ENCODE results near the gene GRB10.
A peak's percentile ranks its signal among the peaks of the same experiment; 100 is the strongest.

The GRB10 gene

GRCh38 chr7:50714857-50715256 lies 67.8 kb downstream of the GRB10 start:
- Mint-ChIP-seq H3K36me3 (ENCODE audit: insufficient read depth) (peaks cover 2% of the 10 kb centered on the region), H3K27ac (ENCODE audit: low read depth) (no peak overlapping the region), H3K9me3 (no peaks in the 10 kb centered on the region), H3K4me1 (peaks cover 31% of the 10 kb centered on the region), H3K27me3 (no peaks in the 10 kb centered on the region), H3K4me3 (no peak overlapping the region)
- ATAC-seq (replicated peaks; ENCODE audit: extremely low read depth, poor library complexity, severe bottlenecking) (no peak), DNase-seq (ENCODE audit: low spot score in 2 of 2) (no peak)

- Mint-ChIP-seq H3K4me1 (peaks cover 31% of the 10 kb centered on the region), H3K27ac (ENCODE audit: low read depth) (peak overlapping the region; percentile 39), H3K27me3 (no peaks in the 10 kb centered on the region), H3K4me3 (no peak overlapping the region), H3K9me3 (no peaks in the 10 kb centered on the region), H3K36me3 (ENCODE audit: insufficient read depth) (peaks cover 2% of the 10 kb centered on the region)
- DNase-seq (ENCODE audit: low spot score in 2 of 2) (no peak), ATAC-seq (replicated peaks; ENCODE audit: extremely low read depth, poor library complexity, severe bottlenecking) (no peak)
Observed at GRCh38 chr7:50713123-50713965, 69.4 kb downstream of the GRB10 start.

DNA sequence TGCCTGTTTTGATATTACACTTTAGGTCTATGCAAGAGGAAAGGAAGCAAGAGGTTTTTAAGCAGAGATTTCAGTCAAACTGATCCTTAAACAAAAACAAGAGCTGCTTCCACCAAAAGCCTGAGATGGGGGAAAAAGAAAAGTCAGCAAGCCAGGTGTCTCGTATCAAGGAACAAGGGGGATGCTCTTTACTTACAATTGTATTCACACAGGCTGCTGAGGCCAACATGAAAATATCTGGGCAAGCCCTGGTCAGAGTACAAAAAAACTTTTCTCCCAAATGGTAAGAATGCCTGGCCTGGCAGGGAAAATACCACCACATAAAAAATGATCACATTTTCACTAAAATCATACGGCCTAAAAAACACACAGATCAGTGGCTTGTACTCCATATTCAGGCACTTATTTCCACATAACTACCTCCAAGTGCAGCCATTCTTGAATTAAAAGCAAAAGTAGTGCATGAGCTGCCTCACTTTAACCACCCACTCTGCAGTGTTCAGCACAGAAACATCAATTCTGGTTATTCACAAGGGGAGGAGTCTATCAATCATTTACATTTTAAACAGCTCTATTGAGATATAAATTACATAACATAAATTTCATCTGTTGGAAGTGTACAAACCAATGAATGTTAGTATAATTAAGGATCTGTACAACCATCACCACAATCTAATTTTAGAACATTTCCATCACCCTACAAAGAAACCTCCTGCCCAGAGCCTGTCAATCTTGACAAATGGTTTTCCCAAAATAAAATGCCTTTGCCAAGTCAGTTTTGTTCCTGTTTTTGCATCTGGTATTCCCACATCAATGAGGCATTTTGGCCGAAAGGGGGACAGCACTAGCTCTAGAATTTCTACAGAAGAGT lies 70.2 kb downstream of the GRB10 start:
- H3K4me1 Mint-ChIP-seq = peaks cover 31% of the 10 kb centered on the region
- peaks cover 2% of the 10 kb centered on the region for H3K36me3 Mint-ChIP-seq (ENCODE audit: insufficient read depth)
- DNase-seq (ENCODE audit: low spot score in 2 of 2) = no peak
- H3K27me3 Mint-ChIP-seq = peaks cover 4% of the 10 kb centered on the region
- peak overlapping the region; percentile 39 for H3K27ac Mint-ChIP-seq (ENCODE audit: low read depth)
- ATAC-seq (replicated peaks; ENCODE audit: extremely low read depth, poor library complexity, severe bottlenecking) = no peak
- no peak overlapping the region for H3K4me3 Mint-ChIP-seq
- H3K9me3 Mint-ChIP-seq = no peaks in the 10 kb centered on the region

DNA sequence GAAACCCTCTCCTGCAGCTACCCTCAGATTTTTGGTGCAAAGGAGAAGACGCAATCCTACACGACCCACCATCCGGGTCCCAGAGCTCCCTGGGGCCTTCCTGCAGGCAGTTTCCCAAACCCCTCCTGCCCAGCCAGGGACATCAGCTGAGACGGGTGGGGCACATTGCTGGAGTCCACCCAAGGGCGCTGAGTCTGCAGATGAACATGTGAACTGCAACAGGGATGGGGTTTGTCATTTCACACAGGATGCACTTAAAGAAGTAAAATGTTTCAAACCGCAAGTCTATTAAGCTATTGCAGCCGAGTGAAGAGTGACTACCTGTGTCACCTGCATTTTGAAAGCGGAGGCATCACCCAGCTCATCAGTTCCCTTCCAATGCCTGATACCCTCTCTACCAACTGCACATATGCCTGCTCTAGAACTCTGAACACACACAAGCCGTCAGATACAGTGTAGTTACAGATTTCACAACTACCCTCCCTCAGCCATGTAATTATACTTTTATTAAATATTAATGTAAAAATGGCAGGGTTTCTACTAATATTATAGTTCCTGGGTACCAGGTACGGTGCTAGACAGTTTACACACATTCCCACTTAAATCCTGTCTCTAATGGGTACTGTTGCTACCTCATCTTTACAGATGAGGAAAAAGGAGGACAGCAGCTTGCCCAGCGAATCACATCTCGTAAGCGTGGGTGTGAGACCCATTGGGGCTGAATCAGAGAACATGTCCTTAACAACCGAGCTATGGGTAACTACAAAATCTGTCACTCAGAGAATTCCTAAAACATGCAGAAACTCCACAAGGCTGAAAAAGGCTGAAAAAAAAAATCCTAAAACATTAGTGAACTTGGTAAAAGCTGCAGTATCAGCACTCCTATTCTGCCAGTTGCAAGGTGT lies 71.2 kb downstream of the GRB10 start:
- DNase-seq (ENCODE audit: low spot score in 2 of 2) = no peak
- H3K27ac Mint-ChIP-seq (ENCODE audit: low read depth) = no peak overlapping the region
- H3K27me3 Mint-ChIP-seq = peaks cover 11% of the 10 kb centered on the region
- H3K4me3 Mint-ChIP-seq = peak overlapping the region; percentile 38
- H3K9me3 Mint-ChIP-seq = no peaks in the 10 kb centered on the region
- peaks cover 31% of the 10 kb centered on the region for H3K4me1 Mint-ChIP-seq
- peak; percentile 76 for ATAC-seq (replicated peaks; ENCODE audit: extremely low read depth, poor library complexity, severe bottlenecking)
- H3K36me3 Mint-ChIP-seq (ENCODE audit: insufficient read depth) = peaks cover 2% of the 10 kb centered on the region

DNA sequence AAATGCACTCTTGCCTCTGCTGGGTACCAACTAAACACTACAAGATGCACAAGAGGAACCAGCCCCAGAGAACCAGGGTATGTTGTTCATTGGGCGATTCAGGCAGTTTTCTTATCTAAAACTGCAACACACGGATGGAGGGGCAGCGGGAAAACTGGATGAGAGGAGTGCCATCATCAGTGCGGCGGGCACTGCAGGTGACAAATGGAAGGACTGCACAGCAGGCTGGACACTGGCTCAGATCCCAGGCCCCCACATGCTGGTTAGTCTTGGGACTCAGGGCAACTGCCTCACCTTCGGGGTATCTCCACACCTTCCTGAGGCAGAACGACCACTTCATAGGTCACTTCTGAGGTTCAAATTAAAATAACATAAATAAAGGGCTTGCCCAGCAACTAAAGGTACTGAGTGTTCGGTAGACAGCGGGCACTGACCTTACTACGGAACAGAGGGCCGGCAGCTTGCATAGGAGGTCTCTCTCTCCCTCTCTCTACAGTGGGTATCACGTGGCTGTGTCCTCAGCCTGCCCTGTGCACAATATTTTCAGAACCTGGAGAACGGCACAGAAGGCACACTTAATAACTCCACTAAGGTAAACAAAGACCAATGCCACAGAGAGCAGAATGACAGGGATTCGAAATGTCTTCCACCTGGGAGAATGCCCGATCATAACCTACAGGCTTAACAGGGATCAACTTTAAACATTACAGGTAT lies 72.1 kb downstream of the GRB10 start:
- Mint-ChIP-seq H3K27ac (ENCODE audit: low read depth) (no peak overlapping the region), H3K4me3 (no peak overlapping the region), H3K27me3 (peaks cover 13% of the 10 kb centered on the region), H3K9me3 (no peaks in the 10 kb centered on the region), H3K4me1 (peaks cover 31% of the 10 kb centered on the region), H3K36me3 (ENCODE audit: insufficient read depth) (peaks cover 2% of the 10 kb centered on the region)
- ATAC-seq (replicated peaks; ENCODE audit: extremely low read depth, poor library complexity, severe bottlenecking) (no peak), DNase-seq (ENCODE audit: low spot score in 2 of 2) (no peak)

GRCh38 chr7:50709151-50709550 lies 73.5 kb downstream of the GRB10 start:
- Mint-ChIP-seq H3K27ac (ENCODE audit: low read depth) (no peak overlapping the region), H3K4me1 (peaks cover 31% of the 10 kb centered on the region), H3K4me3 (no peak overlapping the region), H3K36me3 (ENCODE audit: insufficient read depth) (peaks cover 2% of the 10 kb centered on the region), H3K27me3 (peaks cover 28% of the 10 kb centered on the region), H3K9me3 (no peaks in the 10 kb centered on the region)
- no peak for ATAC-seq (replicated peaks; ENCODE audit: extremely low read depth, poor library complexity, severe bottlenecking)
- no peak for DNase-seq (ENCODE audit: low spot score in 2 of 2)

GRCh38 chr7:50707236-50708006 lies 75.3 kb downstream of the GRB10 start:
- H3K27ac Mint-ChIP-seq (ENCODE audit: low read depth) = no peak overlapping the region
- ATAC-seq (replicated peaks; ENCODE audit: extremely low read depth, poor library complexity, severe bottlenecking) = no peak
- H3K36me3 Mint-ChIP-seq (ENCODE audit: insufficient read depth) = peaks cover 2% of the 10 kb centered on the region
- peaks cover 41% of the 10 kb centered on the region for H3K27me3 Mint-ChIP-seq
- H3K9me3 Mint-ChIP-seq = no peaks in the 10 kb centered on the region
- H3K4me3 Mint-ChIP-seq = no peak overlapping the region
- DNase-seq (ENCODE audit: low spot score in 2 of 2) = no peak
- H3K4me1 Mint-ChIP-seq = peaks cover 15% of the 10 kb centered on the region

GRCh38 chr7:50706469-50706937 lies 76.2 kb downstream of the GRB10 start:
- Mint-ChIP-seq H3K9me3 (no peaks in the 10 kb centered on the region), H3K27ac (ENCODE audit: low read depth) (no peak overlapping the region), H3K4me1 (peaks cover 7% of the 10 kb centered on the region), H3K36me3 (ENCODE audit: insufficient read depth) (peaks cover 2% of the 10 kb centered on the region), H3K27me3 (peaks cover 46% of the 10 kb centered on the region), H3K4me3 (no peak overlapping the region)
- DNase-seq (ENCODE audit: low spot score in 2 of 2) = no peak
- no peak for ATAC-seq (replicated peaks; ENCODE audit: extremely low read depth, poor library complexity, severe bottlenecking)

- ATAC-seq (replicated peaks; ENCODE audit: extremely low read depth, poor library complexity, severe bottlenecking) (no peak), DNase-seq (ENCODE audit: low spot score in 2 of 2) (no peak)
- H3K27me3 Mint-ChIP-seq = peaks cover 50% of the 10 kb centered on the region
- no peaks in the 10 kb centered on the region for H3K4me1 Mint-ChIP-seq
- H3K27ac Mint-ChIP-seq (ENCODE audit: low read depth) = no peak overlapping the region
- H3K4me3 Mint-ChIP-seq = no peak overlapping the region
- no peaks in the 10 kb centered on the region for H3K36me3 Mint-ChIP-seq (ENCODE audit: insufficient read depth)
- no peaks in the 10 kb centered on the region for H3K9me3 Mint-ChIP-seq
Observed at GRCh38 chr7:50704844-50705243, 77.9 kb downstream of the GRB10 start.

DNA sequence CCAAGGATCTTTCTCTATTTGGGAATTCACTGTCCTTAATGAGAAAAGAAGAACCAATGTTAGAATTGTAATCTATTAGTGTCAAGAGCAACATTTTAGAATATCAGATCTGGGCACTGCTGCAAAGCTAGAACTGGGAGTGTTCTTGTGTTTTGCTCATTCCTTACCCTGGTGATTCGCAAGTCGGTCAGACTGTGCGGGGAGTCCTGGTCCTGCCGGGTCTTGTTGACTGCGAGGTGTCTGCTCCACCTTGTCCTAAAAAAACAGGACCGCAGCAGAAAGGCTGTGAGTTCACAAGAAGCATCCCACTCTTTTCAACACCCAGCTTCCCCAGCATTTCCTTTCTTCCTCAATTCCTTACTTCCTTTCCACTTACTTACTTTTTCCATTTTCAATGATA lies 79.0 kb downstream of the GRB10 start:
- H3K4me3 Mint-ChIP-seq = no peak overlapping the region
- no peaks in the 10 kb centered on the region for H3K9me3 Mint-ChIP-seq
- no peaks in the 10 kb centered on the region for H3K36me3 Mint-ChIP-seq (ENCODE audit: insufficient read depth)
- DNase-seq (ENCODE audit: low spot score in 2 of 2) = no peak
- ATAC-seq (replicated peaks; ENCODE audit: extremely low read depth, poor library complexity, severe bottlenecking) = no peak
- peaks cover 50% of the 10 kb centered on the region for H3K27me3 Mint-ChIP-seq
- H3K27ac Mint-ChIP-seq (ENCODE audit: low read depth) = no peak overlapping the region
- H3K4me1 Mint-ChIP-seq = no peaks in the 10 kb centered on the region

DNA sequence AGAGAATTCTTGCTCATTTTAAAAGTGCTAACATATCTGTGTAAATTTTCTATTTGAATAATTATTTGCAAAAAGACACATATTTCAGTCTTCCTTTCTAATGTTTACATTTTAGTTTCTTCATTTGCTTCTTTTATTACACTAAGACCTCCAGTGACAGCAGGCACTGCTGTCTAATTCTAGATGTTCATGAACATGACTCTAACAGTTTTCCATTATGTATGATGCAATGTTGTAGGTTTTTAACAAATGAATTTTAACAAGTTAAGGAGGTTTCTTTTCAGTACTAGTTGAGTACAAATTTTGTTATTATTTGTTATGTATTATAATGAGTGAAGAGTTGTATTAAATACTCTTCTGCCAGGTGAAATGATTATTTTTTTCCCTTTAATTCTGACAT lies 83.6 kb downstream of the GRB10 start:
- DNase-seq (ENCODE audit: low spot score in 2 of 2) (no peak), ATAC-seq (replicated peaks; ENCODE audit: extremely low read depth, poor library complexity, severe bottlenecking) (no peak)
- Mint-ChIP-seq H3K4me3 (no peak overlapping the region), H3K27me3 (peaks cover 22% of the 10 kb centered on the region), H3K36me3 (ENCODE audit: insufficient read depth) (no peaks in the 10 kb centered on the region), H3K27ac (ENCODE audit: low read depth) (no peak overlapping the region), H3K4me1 (peaks cover 5% of the 10 kb centered on the region), H3K9me3 (no peaks in the 10 kb centered on the region)

Measured in central memory CD8-positive, alpha-beta T cell (primary cell).